Ovary (tissue), 3 donors: Measurements from ENCODE around the gene NGEF.

Experiments used
- EP300 ChIP-seq: sonication (generic); formaldehyde crosslinking; IDR thresholded peaks from one replicate; pipeline ENCODE4 v1.6.1; 2017; ENCODE audit warnings: antibody characterized with exemption
- POLR2A ChIP-seq: fragments of 450-650 bp; IDR thresholded peaks from one replicate; pipeline ENCODE4 v1.6.1; 2017; ENCODE audit warnings: antibody characterized with exemption, mild to moderate bottlenecking, moderate library complexity
- TF ChIP-seq, protein P1 (sequence below), 3 donors: fragments of 450-650 bp in 2 of 3; fragments of 200-600 bp in 1 of 3; IDR thresholded peaks; one replicate each; pipeline versions ENCODE4 v1.5.1 to v1.8.0; 2016 to 2022; ENCODE audit warnings: antibody characterized with exemption in 3 of 3, mild to moderate bottlenecking in 1 of 3
- donor health status: DM: no; HTN: no; CAD: no.

- no peak for TF ChIP-seq POLR2A
- TF ChIP-seq, protein P1, sequence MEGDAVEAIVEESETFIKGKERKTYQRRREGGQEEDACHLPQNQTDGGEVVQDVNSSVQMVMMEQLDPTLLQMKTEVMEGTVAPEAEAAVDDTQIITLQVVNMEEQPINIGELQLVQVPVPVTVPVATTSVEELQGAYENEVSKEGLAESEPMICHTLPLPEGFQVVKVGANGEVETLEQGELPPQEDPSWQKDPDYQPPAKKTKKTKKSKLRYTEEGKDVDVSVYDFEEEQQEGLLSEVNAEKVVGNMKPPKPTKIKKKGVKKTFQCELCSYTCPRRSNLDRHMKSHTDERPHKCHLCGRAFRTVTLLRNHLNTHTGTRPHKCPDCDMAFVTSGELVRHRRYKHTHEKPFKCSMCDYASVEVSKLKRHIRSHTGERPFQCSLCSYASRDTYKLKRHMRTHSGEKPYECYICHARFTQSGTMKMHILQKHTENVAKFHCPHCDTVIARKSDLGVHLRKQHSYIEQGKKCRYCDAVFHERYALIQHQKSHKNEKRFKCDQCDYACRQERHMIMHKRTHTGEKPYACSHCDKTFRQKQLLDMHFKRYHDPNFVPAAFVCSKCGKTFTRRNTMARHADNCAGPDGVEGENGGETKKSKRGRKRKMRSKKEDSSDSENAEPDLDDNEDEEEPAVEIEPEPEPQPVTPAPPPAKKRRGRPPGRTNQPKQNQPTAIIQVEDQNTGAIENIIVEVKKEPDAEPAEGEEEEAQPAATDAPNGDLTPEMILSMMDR (IDR thresholded peaks at IDR 0.05), result no peak
- no peak for TF ChIP-seq EP300
Observed at GRCh38 chr2:233021771-233022170, 8.7 kb upstream of the NGEF start.
